Immature natural killer cell (primary cell): ENCODE results near the gene ASCL2. TPM values are rescaled to one million over a fixed set of nuclear protein-coding genes. Genes with fewer than 3 reads are reported as not detected.

Source experiments
- DNase-seq, 3 donors: peaks; one replicate each; pipeline ENCODE4 v3.0.0; 2022; ENCODE audit warnings: mixed read lengths in 1 of 3
- H3K27ac Mint-ChIP-seq, 6 donors: one replicate each; pipeline ENCODE4 v1.8.0; 2020; ENCODE audit warnings: mixed read lengths in 6 of 6, mild to moderate bottlenecking in 5 of 6, inconsistent platforms in 4 of 6, moderate library complexity in 3 of 6
- H3K27me3 Mint-ChIP-seq, 3 donors: one replicate each; pipeline ENCODE4 v1.8.0; 2020 to 2021; ENCODE audit warnings: low read depth in 3 of 3, mild to moderate bottlenecking in 3 of 3, mixed read lengths in 3 of 3, moderate library complexity in 3 of 3, inconsistent platforms in 1 of 3
- H3K36me3 Mint-ChIP-seq, 3 donors: one replicate each; pipeline ENCODE4 v1.8.0; 2020; ENCODE audit warnings: mixed read lengths in 3 of 3, inconsistent platforms in 2 of 3, mild to moderate bottlenecking in 2 of 3
- H3K4me1 Mint-ChIP-seq, 2 donors: one replicate each; pipeline ENCODE4 v1.8.0; 2020; ENCODE audit warnings: inconsistent platforms in 2 of 2, mild to moderate bottlenecking in 2 of 2, mixed read lengths in 2 of 2, moderate library complexity in 1 of 2
- H3K4me3 Mint-ChIP-seq, 5 donors: one replicate each; pipeline ENCODE4 v1.8.0; 2020; ENCODE audit warnings: mild to moderate bottlenecking in 5 of 5, mixed read lengths in 5 of 5, inconsistent platforms in 3 of 5, moderate library complexity in 3 of 5
- H3K9me3 Mint-ChIP-seq, 6 donors: one replicate each; pipeline ENCODE4 v1.8.0; 2020; ENCODE audit warnings: mild to moderate bottlenecking in 6 of 6, mixed read lengths in 6 of 6, inconsistent platforms in 4 of 6, moderate library complexity in 3 of 6
- polyA plus RNA-seq, 3 donors: library from polyadenylated mRNA; unstranded; fragments of 300-500 nt; fragmentation: Illumina TruSeq; gene quantifications; one replicate each; pipeline ENCODE4 v1.2.3, GENCODE V29; 2021

ASCL2 gene
- polyA plus RNA-seq, 3 donors from 2014 or later: 9.7 to 60.0 (median 18.2) TPM

- Mint-ChIP-seq H3K36me3 (peaks cover 0 to 3% (median 0%) of the 10 kb centered on the region in 3 donors), H3K27ac (peak overlapping the region in 2 of 6 donors; percentile 12 to 35), H3K4me1 (peaks cover 19 to 21% of the 10 kb centered on the region in 2 donors), H3K9me3 (no peaks in the 10 kb centered on the region), H3K27me3 (peaks cover 0 to 2% (median 0%) of the 10 kb centered on the region in 3 donors), H3K4me3 (no peak overlapping the region)
- no peak for DNase-seq
Observed at GRCh38 chr11:2313051-2313951, 42.9 kb upstream of the ASCL2 start.

GRCh38 chr11:2312232-2313042 lies 42.0 kb upstream of the ASCL2 start:
- Mint-ChIP-seq H3K36me3 (no peaks in the 10 kb centered on the region), H3K9me3 (no peaks in the 10 kb centered on the region), H3K4me3 (no peak overlapping the region), H3K4me1 (peaks cover 12 to 14% of the 10 kb centered on the region in 2 donors), H3K27ac (peak overlapping the region in 1 of 6 donors; percentile 35), H3K27me3 (peaks cover 0 to 2% (median 0%) of the 10 kb centered on the region in 3 donors)
- no peak for DNase-seq

GRCh38 chr11:2311353-2312133 lies 41.2 kb upstream of the ASCL2 start:
- no peak for DNase-seq
- Mint-ChIP-seq H3K27ac (no peak overlapping the region), H3K27me3 (no peaks in the 10 kb centered on the region), H3K36me3 (no peaks in the 10 kb centered on the region), H3K4me1 (peaks cover 5 to 8% of the 10 kb centered on the region in 2 donors), H3K4me3 (no peak overlapping the region), H3K9me3 (no peaks in the 10 kb centered on the region)

- Mint-ChIP-seq H3K36me3 (peaks cover 0 to 5% (median 0%) of the 10 kb centered on the region in 3 donors), H3K27ac (no peak overlapping the region), H3K9me3 (no peaks in the 10 kb centered on the region), H3K4me1 (peaks cover 8 to 14% of the 10 kb centered on the region in 2 donors), H3K27me3 (peaks cover 2 to 3% (median 3%) of the 10 kb centered on the region in 3 donors), H3K4me3 (no peak overlapping the region)
- DNase-seq: no peak
Observed at GRCh38 chr11:2310786-2311352, 40.5 kb upstream of the ASCL2 start.

GRCh38 chr11:2310073-2310785 lies 39.8 kb upstream of the ASCL2 start:
- Mint-ChIP-seq H3K27me3 (peaks cover 2 to 3% (median 3%) of the 10 kb centered on the region in 3 donors), H3K4me3 (no peak overlapping the region), H3K4me1 (peaks cover 13 to 20% of the 10 kb centered on the region in 2 donors), H3K9me3 (no peaks in the 10 kb centered on the region), H3K36me3 (peaks cover 0 to 7% (median 0%) of the 10 kb centered on the region in 3 donors), H3K27ac (peak overlapping the region in 2 of 6 donors; percentile 22 to 59)
- DNase-seq: no peak

- no peak for DNase-seq
- peaks cover 20 to 27% of the 10 kb centered on the region in 2 donors for H3K4me1 Mint-ChIP-seq
- peaks cover 0 to 7% (median 0%) of the 10 kb centered on the region in 3 donors for H3K36me3 Mint-ChIP-seq
Observed at GRCh38 chr11:2309251-2310072, 39.1 kb upstream of the ASCL2 start.

GRCh38 chr11:2308713-2309112 lies 38.3 kb upstream of the ASCL2 start:
- Mint-ChIP-seq H3K27me3 (peaks cover 2 to 3% (median 3%) of the 10 kb centered on the region in 3 donors), H3K4me1 (peaks cover 27 to 34% of the 10 kb centered on the region in 2 donors), H3K4me3 (no peak overlapping the region), H3K27ac (no peak overlapping the region), H3K36me3 (peaks cover 0 to 7% (median 0%) of the 10 kb centered on the region in 3 donors), H3K9me3 (no peaks in the 10 kb centered on the region)
- DNase-seq: no peak

More at GRCh38 chr11:2309251-2310072, 39.1 kb upstream of the ASCL2 start:
- Mint-ChIP-seq H3K27ac (peak overlapping the region in 1 of 6 donors; percentile 22), H3K4me3 (no peak overlapping the region), H3K27me3 (peaks cover 2 to 3% (median 3%) of the 10 kb centered on the region in 3 donors), H3K9me3 (no peaks in the 10 kb centered on the region)

GRCh38 chr11:2307501-2308331 lies 37.3 kb upstream of the ASCL2 start:
- H3K4me3 Mint-ChIP-seq: peak overlapping the region in 3 of 5 donors; percentile 18 to 38 (median 29)
- no peak for DNase-seq
- H3K9me3 Mint-ChIP-seq: no peaks in the 10 kb centered on the region
- peak overlapping the region in 4 of 6 donors; percentile 56 to 76 (median 70) for H3K27ac Mint-ChIP-seq
- peaks cover 37 to 43% of the 10 kb centered on the region in 2 donors for H3K4me1 Mint-ChIP-seq
- peaks cover 0 to 7% (median 0%) of the 10 kb centered on the region in 3 donors for H3K36me3 Mint-ChIP-seq
- peaks cover 2 to 4% (median 3%) of the 10 kb centered on the region in 3 donors for H3K27me3 Mint-ChIP-seq

- H3K4me3 Mint-ChIP-seq: peak overlapping the region in 3 of 5 donors; percentile 86 to 92 (median 91)
- DNase-seq: no peak
- peaks cover 0 to 7% (median 0%) of the 10 kb centered on the region in 3 donors for H3K36me3 Mint-ChIP-seq
- H3K27ac Mint-ChIP-seq: peak overlapping the region in 3 of 6 donors; percentile 7 to 94 (median 73)
- no peaks in the 10 kb centered on the region for H3K9me3 Mint-ChIP-seq
- H3K4me1 Mint-ChIP-seq: peaks cover 40 to 46% of the 10 kb centered on the region in 2 donors
- H3K27me3 Mint-ChIP-seq: peaks cover 2 to 8% (median 3%) of the 10 kb centered on the region in 3 donors
Observed at GRCh38 chr11:2306877-2307500, 36.6 kb upstream of the ASCL2 start.

GRCh38 chr11:2306452-2306823 lies 36.0 kb upstream of the ASCL2 start:
- no peak for DNase-seq
- peak overlapping the region; percentile 80 to 96 (median 94) for H3K27ac Mint-ChIP-seq
- H3K4me3 Mint-ChIP-seq: peak overlapping the region; percentile 86 to 95 (median 91)
- H3K27me3 Mint-ChIP-seq: peaks cover 2 to 11% (median 3%) of the 10 kb centered on the region in 3 donors
- peaks cover 0 to 7% (median 0%) of the 10 kb centered on the region in 3 donors for H3K36me3 Mint-ChIP-seq
- no peaks in the 10 kb centered on the region for H3K9me3 Mint-ChIP-seq
- H3K4me1 Mint-ChIP-seq: peaks cover 40 to 49% of the 10 kb centered on the region in 2 donors
